Measurements from ENCODE around the gene TTC38.
"Not testable (repeated sequence)": the region's sequence is repeated elsewhere in the genome, so short reads cannot be mapped to it uniquely, and the experiment has no call there.

Gene TTC38

GRCh38 chr22:46246178-46246577 lies 21.6 kb upstream of the TTC38 start:
- no peak for DNase-seq (ENCODE audit: low read depth)

- DNase-seq (ENCODE audit: low read depth): no peak
These were observed 20.3 kb upstream of the TTC38 start for GRCh38 chr22:46247443-46247975.

DNA sequence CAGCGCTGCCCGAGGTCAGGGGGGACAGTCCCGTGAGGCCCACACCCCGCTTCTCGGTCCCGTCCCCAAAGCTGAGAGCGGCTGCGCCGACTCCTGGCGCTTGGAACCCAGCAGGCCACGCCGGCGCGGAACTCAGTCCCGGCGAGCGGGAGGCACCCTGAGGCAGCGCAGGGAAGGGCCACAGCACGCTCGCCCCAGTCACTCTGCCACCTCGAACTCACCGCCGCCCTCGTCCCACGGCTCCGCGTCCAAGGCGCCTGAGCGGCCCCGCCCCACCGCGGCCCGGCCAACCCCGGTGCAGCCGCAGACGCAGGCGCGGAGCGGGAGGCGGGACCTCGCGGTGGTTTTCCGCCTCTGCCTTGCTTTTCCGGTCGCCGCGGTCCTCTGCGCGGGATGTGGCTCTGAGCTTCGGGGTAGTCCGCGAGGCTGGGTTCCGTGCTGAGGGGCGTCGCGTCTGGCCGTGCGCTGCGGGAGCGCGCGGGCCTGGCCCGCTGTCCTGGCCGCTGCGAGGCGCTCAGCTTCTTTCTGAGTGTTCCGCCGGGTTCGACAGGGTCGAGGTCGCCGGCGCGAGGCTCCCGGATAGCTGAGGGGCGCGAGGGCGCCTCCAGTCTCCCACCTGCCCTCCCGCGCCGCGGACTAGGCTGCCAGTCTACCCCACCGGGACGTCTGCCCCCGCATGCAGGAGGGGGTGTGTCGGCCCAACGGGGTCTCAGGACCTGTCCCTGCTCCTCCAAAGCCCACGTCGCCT lies 17.6 kb upstream of the TTC38 start, which contains the start of gene CDPF1:
CDPF1 (minus strand) TSS at position 259 of the 748 bp plus-strand sequence. CDS start 2,009 bp downstream, outside the sequence.
- peak; percentile 90 for DNase-seq (ENCODE audit: low read depth)

GRCh38 chr22:46250783-46251125 lies 17.1 kb upstream of the TTC38 start:
- DNase-seq (ENCODE audit: low read depth): no peak

DNA sequence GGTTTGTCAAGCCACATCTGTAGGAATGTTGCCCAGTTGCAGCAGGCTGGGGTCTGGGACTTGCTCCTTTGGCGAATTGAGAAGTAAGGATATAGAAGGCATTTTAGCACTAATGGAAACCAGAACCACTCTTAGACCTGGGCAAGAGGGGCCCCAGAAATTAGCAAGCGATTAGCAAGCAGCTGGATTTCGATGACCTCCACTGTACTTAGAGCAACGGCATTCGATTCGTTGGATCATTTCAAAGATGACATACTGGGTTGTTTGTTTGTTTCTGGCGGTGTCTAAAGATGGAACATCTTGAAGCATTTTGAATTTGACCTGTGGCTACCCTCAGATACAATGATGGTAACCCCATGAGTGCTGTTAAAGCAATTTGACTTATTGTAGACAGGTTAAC lies 16.5 kb upstream of the TTC38 start:
- DNase-seq (ENCODE audit: low read depth): no peak

- no peak for DNase-seq (ENCODE audit: low read depth)
These were observed 15.9 kb upstream of the TTC38 start for GRCh38 chr22:46251816-46252380.

DNA sequence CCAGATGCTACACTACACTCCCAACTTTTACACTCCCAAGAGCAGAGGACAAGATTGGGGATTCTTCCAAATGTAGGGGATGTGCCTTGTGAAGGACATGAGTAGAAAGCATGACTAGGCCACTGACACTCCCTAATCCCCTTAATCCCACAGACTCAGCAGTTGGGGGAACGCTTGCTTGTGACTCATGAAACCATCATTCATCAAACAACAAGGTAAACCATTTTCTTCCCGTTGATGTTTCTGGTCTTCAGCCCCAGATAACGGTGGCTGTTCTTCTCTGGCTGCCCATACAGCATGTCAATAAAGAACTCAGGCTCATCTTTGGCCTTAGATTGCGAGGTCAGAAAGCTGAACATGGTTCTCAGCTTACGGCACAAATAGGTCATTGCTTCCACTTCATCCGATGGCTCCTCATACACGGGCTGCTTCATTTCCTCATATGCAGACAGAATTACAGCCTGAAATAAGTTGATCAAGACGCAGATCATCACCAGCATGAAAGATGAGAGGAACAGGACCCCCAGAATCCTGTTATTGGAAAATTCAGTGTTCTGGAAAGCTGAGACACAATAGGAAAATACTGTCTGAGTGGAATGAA lies 11.3 kb upstream of the TTC38 start:
- no peak for DNase-seq (ENCODE audit: low read depth)

DNA sequence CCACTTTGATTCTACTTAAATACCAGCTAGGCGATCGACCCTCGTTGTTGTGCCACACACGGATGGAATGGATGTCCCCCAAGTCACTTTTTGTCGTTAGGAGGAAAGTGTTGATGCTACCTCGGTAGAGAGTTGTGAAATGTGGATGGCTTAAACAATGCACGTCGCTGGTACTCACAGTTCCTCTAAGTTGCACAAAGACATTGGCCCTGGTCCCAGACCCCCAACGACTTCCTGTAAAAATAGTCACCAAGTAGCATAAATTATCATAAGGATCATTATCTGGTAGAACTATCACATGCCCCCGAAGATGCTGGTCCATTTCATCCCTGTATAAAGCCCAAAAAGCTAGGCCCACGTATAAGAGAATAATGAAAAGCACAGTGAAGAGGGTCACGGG lies 8.4 kb upstream of the TTC38 start:
- DNase-seq (ENCODE audit: low read depth): no peak

- no peak for DNase-seq (ENCODE audit: low read depth)
These were observed 7.8 kb upstream of the TTC38 start for GRCh38 chr22:46260038-46260437.

DNA sequence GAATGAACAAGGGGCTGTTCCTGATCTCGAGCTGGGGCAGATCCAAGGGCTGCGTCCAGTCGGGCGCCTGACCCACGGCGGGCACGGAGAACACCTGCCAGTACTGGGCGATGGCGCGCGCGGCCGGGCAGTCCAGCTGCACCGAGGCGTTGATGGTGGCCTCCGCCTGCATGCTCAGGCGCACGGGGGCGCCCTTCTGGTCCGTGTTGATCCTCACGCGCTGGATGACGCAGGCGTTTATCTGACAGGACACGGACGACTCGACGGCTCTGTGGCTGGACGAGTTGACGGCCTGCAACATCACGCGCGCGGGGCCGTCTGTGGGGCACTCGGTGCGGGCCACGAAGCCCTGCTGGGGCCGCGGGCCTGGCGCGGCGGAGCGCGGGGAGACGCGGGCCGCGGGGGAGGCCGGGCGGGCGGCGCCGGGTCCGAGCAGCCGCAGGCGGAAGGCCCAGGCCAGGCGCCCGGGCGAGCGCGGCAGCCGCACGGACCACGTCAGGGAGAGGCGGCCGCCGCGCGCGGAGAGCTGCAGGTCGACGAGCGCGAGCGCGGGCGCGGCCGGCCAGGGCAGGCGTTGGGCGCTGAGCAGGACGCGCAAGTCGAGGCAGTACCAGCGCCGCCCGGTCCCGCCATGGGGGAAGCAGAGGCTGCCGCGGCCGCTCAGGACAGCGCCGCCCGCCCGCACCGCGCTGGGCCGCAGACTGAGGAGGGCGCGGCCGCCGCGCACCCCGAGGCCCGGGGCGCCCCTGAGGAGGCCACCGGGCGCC lies 5.2 kb upstream of the TTC38 start:
- peak; percentile 33 for DNase-seq (ENCODE audit: low read depth)

GRCh38 chr22:46263216-46263590 lies 4.6 kb upstream of the TTC38 start, which contains the start of gene PKDREJ:
Gene PKDREJ (minus strand): TSS chr22:46263343. CDS start chr22:46263322, 21 bp downstream.
- DNase-seq (ENCODE audit: low read depth): no peak

DNA sequence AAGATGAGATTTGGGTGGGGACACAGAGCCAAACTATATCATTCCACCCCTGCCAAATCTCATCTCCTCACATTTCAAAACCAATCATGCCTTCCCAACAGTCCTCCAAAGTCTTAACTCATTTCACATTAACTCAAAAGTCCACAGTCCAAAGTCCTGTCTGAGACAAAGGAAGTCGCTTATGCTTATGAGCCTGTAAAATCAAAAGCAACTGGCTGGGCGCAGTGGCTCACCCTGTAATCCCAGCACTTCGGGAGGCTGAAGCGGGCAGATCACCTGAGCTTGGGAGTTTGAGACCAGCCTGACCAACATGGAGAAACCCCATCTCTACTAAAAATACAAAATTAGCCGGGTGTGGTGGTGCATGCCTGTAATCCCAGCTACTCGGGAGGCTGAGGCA lies 3.3 kb upstream of the TTC38 start:
- DNase-seq (ENCODE audit: low read depth): not testable (repeated sequence)

- DNase-seq (ENCODE audit: low read depth): not testable (repeated sequence)
These were observed 2.2 kb upstream of the TTC38 start for GRCh38 chr22:46265627-46266026.

DNA sequence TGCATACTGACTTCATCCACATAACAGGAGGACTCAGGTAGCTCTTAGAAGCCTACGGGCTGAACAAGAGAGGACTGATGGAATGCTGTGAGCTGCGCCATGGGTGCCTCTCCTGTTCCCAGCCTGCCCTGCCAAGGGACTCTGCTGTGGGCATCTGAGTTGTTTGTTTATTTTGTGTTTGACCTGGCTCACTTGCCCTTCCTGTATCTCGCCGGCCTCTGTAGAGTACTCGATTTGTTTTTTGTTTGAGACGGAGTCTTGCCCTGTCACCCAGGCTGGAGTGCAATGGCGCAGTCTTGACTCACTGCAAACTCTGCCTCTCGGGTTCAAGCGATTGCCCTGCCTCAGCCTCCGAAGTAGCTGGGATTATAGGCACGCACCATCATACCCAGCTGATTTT lies 1.8 kb downstream of the TTC38 start:
- DNase-seq (ENCODE audit: low read depth): no peak

DNA sequence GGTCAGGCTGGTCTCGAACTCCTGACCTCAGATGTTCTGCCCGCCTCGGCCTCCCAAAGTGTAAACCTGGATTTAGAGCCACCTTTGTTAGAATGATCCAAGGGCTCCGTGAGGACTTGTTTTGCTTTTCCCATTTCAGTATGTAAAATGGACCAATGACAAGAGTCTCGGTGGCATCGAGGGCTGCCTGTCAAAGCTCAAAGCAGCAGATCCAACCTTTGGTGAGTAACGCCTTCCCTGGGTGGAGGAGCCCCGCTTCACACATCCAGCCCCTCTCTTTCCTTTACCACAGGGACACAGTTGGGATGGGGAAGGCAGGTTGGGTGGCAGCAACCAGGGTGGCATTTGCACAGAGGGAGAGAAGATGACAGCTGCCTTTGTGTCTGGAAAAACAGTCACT lies 4.4 kb downstream of the TTC38 start:
- no peak for DNase-seq (ENCODE audit: low read depth)

DNA sequence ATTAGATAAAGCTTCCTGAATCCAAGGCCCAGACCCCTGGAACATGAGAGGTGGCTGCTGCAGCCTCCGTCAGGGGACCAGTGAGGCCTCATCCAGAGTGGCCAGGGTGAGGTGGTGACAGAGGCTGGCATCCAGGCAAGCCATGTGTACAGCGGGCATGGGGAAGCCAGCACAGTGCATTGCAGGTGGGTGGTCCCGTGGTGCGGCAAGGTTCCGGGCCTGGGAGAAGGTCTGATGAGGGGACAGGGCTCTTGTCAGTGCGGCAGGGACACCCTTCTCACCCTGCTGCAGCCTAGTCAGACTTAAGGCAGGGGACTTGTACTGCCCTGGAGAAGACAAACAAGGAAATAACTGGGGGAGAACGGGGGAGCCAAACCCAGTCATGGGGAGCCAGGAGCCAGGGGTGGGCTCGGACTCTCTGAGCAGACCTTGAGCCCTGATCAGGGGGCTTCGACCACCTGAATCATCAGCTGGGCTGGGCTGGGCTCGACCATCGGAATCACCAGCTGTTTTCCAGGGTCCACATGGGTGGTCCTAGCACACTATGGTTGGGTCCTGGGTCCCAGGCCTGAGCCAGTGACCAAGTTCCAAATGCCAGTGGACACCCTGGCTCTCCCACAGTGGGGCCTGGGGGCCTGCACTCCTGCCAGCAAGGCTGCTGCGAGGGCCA lies 5.1 kb downstream of the TTC38 start:
- no peak for DNase-seq (ENCODE audit: low read depth)

DNA sequence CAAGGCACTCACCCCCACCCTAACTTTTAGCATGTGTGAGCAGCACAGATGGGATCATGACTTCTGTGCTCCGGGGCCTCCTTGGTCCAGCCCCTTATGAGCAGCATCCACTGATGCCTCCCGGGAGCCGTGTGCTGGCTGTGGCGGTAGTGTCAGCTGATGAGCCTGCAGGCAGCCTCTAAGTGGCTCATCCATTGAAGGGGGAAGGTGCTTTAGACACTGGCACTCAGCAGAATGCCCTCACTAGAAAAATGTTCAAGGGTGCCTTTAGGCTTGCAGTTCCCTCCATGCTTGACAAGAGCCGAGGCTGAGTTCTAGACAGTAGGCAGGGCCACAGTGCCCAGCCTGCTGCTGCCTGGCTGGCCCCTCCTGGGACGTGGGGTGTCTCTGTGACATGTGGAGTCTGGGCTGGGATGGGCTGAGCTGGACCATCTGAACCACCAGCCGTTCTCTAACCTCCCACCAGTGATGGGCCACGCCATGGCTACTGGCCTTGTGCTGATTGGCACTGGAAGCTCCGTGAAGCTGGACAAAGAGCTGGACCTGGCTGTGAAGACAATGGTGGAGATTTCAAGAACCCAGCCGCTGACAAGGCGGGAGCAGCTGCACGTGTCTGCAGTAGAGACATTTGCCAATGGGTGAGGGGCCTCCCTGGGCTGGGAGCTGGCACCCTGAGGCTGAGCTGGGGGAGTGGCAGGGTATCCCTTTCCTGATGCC lies 5.8 kb downstream of the TTC38 start:
- DNase-seq (ENCODE audit: low read depth): no peak

DNA sequence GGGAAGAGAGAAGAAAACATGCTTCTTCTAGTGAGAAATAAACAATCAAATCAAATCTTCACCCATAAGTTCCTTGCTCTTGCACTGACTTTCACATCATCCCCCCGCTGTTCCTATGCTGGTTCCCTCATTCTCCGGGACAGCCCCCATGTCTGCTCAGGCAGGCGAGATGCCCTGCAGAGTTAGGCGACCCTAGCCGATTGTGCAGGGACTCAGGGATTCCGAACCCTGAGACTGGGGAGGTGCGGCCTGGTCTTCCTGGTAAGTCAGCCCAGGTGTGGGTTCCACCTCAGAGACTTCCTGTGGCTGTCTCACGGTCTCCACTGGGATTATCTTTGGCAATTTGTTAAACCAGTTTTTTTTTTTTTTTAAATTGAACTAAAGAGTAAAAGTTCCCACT lies 6.6 kb downstream of the TTC38 start:
- DNase-seq (ENCODE audit: low read depth): no peak

GRCh38 chr22:46275455-46276122 lies 7.8 kb downstream of the TTC38 start:
- DNase-seq (ENCODE audit: low read depth): no peak

- DNase-seq (ENCODE audit: low read depth): no peak
These were observed 8.8 kb downstream of the TTC38 start for GRCh38 chr22:46276563-46276962.

Data from activated T-cell treated with anti-CD3 and anti-CD28 coated beads for 48 hours (primary cell).